ENCODE results near the gene TMEM233. TPM values are rescaled to one million over a fixed set of nuclear protein-coding genes. Genes with fewer than 3 reads are reported as not detected.

TMEM233 gene
- total and polyA plus RNA-seq, 2 of the 8 experiments (the other 6 are each of a cell fraction or from before 2014, with no cell fraction given) = 0.09 TPM

- TF ChIP-seq RAD21 (IDR thresholded peaks at IDR 0.05 in 1 of 2, conservative IDR thresholded peaks at IDR 0.05 in 1 of 2; ENCODE audit: low read depth in 2 of 2, low read length in 2 of 2) = peak; percentile 37 to 55; a peak in 3 of 4 replicates
- TF ChIP-seq GTF2F1 (IDR thresholded peaks at IDR 0.05; ENCODE audit: borderline replicate concordance, low read depth, low read length) = no peak
- no peak for TF ChIP-seq EGR1 (IDR thresholded peaks at IDR 0.05; ENCODE audit: borderline replicate concordance, low read depth, low read length)
- no peak for TF ChIP-seq BCL11A (IDR thresholded peaks at IDR 0.05; ENCODE audit: low read depth in 2 of 2, low read length in 2 of 2)
- no peak for TF ChIP-seq CHD2 (IDR thresholded peaks at IDR 0.05; ENCODE audit: low read length)
- no peak for TF ChIP-seq JUN (IDR thresholded peaks at IDR 0.05; ENCODE audit: low read depth, low read length)
- TF ChIP-seq TAF1 (IDR thresholded peaks at IDR 0.05; ENCODE audit: low read depth, low read length) = peak; percentile 71
- TF ChIP-seq POLR2AphosphoS5 (IDR thresholded peaks at IDR 0.05; ENCODE audit: low read depth, low read length) = peak; percentile 69
- peak; percentile 89 for TF ChIP-seq ASH2L (IDR thresholded peaks at IDR 0.05; ENCODE audit: low read length)
- no peak for TF ChIP-seq CHD1 (IDR thresholded peaks at IDR 0.05; ENCODE audit: low read depth, low read length)
- TF ChIP-seq CTBP2 (IDR thresholded peaks at IDR 0.05; ENCODE audit: borderline replicate concordance, insufficient read depth, insufficient read length, low read length) = no peak
- no peak for TF ChIP-seq RNF2 (IDR thresholded peaks at IDR 0.05; ENCODE audit: borderline replicate concordance, low read depth, low read length, missing control alignments, poor library complexity, severe bottlenecking)
- TF ChIP-seq HDAC2 (IDR thresholded peaks at IDR 0.05; ENCODE audit: borderline replicate concordance in 1 of 2, low read depth in 2 of 2, low read length in 2 of 2) = no peak
- no peak for TF ChIP-seq TAF7 (optimal IDR thresholded peaks at IDR 0.05; ENCODE audit: borderline replicate concordance, low read depth, low read length)
- TF ChIP-seq BACH1 (IDR thresholded peaks at IDR 0.05; ENCODE audit: low read length) = peak; percentile 6; the same call in 1 of the 2 replicates
- TF ChIP-seq SP2 (IDR thresholded peaks at IDR 0.05; ENCODE audit: low read length) = no peak
- peak; percentile 53 for TF ChIP-seq KDM4A (IDR thresholded peaks at IDR 0.05; ENCODE audit: low read depth, low read length, severe bottlenecking)
- TF ChIP-seq SIRT6 (IDR thresholded peaks at IDR 0.05; ENCODE audit: low read length) = no peak
- no peak for TF ChIP-seq RXRA (IDR thresholded peaks at IDR 0.05; ENCODE audit: insufficient read depth, low read depth, low read length)
- TF ChIP-seq SIX5 (IDR thresholded peaks at IDR 0.05; ENCODE audit: low read depth, low read length) = no peak
Measured at GRCh38 chr12:119667577-119668323, 74.2 kb downstream of the TMEM233 start, which contains the start of gene PRKAB1 (continued).
